NCI-H446 (cell line): ENCODE measurements around the gene SNAP23.
"Not testable (repeated sequence)": the region's sequence is repeated elsewhere in the genome, so short reads cannot be mapped to it uniquely, and the experiment has no call there.

Experiments used
- DNase-seq, 2 experiments: peaks; one replicate each; lab custom pipeline; 2025; lab: John Stamatoyannopoulos, UW

SNAP23 gene

DNA sequence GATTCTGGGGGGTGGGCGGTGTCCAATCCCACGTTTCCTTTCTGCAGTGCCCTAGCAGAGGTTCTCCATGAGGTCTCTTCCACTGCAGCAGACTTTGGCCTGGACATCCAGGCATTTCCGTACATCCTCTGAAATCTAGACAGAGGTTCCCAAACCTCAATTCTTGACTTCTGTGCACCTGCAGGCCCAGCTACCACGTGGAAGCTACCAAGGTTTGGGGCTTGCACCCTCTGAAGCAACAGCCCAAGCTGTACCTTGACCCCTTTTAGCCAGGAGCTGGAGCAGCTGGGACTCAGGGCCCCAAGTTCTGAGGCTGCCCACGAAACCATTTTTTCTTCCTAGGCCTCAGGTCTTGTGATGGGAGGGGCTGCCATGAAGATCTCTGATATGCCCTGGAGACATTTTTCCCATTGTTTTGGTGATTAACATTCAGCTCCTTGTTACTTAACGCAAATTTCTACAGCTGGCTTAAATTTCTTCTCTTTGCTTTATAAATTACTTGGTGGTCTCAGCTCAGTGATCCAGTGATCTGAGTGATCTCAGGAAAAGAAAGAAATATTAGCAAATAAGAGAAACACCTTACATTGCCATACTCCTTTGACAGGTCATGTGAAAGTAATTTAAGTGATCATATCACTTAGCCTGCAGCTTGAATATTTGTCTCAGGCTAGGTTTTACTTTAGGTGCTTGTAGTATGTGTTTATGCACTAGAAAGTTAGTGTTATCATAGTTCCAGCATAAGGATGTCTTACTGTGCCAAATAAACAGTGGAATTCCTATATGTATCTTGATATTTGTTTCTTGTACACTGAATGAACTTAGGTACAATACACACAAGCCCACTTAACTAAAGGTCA lies 3.0 kb downstream of the SNAP23 start:
- DNase-seq: no peak

DNA sequence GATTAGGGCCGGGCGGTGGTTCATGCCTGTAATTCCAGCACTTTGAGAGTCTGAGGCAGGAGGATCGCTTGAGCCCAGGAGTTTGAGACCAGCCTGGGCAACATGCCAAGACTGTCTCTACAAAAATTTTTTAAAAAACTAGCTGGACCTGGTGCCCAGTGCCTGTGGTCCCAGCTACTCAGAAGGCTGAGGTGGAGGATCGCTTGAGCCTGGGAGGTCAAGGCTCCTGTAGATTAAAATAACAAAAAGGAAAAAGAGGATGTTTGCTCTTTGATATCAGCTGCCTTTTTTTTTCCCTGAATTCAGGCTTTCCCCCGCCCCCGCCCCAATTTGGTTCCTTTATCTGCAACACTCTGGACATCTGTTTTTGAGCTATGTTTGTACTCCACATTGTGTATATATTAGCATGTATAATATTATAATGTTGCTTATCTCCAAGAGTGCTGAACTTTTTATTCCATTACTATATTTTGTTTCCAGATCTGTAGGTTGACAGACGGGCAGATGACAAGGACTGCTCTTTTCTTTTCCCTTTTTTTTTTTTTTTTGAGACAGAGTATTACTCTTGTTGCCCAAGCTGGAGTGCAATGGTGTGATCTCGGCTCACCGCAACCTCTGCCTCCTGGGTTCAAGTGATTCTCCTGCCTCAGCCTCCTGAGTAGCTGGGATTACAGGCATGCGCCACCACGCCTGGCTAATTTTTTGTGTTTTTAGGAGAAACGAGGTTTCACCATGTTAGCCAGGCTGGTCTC lies 4.6 kb downstream of the SNAP23 start:
- peak in 1 of 2 experiments; percentile 9 for DNase-seq

DNA sequence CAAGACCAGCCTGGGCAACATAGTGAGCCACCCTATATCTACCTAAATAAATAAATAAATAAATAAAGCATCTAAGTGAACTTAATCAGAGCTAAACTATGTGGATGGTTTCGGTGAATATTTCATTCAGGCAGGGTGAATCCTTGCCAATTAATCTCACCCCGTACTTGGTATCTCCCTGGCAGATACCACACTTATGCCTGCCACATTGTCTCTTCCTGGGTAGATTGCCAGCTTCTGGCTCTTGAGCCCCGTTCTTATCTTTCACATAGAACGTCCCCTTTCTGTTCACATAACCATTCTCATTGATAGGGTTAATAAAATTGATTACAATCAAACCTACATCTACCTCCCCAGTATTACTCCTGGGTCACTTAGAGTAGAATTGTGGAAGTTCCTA lies 7.0 kb downstream of the SNAP23 start:
- no peak for DNase-seq

DNA sequence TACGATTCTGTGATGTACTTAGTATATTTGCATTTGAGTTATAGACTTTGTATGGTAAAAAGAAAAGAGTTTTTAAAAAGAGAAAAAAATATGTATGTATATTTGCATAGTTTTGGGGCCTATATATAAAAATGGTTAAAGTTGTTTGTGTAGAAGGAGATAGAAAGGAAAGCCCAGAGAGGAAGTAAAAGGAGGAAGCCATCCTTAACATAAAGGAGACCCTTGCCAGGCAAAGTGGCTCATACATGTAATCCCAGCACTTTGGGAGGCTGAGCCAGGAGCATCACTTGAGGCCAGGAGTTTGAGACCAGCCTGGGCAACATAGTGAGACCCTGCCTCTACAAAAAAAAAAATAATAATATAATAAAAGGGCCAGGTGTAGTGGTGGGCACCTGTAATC lies 8.4 kb downstream of the SNAP23 start:
- DNase-seq: no peak

DNA sequence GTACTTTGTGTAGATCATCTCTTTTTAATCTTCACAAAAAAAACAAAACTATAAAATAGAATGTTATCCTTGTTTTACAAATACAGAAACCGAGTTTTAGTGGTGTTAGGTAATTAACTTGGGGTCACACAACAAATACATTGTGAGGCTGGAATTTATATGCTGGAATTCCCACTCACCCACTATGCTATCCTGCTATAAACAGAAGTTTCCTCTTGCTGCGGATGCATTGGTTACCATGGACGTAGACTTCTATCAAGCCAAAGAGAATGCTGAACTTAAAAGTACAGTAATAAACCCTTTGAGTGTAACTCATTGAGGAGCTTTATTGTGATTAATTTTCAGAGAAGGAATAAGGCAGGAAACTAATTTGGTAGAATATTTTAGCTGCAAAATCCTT lies 9.2 kb downstream of the SNAP23 start:
- no peak for DNase-seq

DNA sequence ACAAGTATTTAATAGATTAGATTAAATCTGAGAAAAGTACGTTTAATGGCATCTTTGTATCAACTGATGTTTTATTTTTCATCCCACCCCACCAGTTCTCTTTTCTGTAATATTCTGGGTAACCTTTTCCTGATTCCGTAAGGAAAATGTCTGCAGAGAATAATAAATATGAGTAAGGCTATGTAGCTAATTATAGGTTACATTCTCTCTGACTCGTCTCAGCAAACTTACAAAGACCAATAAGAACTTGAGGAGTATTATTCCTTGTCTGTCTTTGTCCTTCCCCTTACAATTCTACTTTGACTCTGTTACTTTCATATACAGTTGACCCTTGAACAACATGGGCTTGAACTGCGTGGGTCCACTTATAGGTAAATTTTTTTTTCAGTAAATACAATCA lies 12.1 kb downstream of the SNAP23 start:
- no peak for DNase-seq

DNA sequence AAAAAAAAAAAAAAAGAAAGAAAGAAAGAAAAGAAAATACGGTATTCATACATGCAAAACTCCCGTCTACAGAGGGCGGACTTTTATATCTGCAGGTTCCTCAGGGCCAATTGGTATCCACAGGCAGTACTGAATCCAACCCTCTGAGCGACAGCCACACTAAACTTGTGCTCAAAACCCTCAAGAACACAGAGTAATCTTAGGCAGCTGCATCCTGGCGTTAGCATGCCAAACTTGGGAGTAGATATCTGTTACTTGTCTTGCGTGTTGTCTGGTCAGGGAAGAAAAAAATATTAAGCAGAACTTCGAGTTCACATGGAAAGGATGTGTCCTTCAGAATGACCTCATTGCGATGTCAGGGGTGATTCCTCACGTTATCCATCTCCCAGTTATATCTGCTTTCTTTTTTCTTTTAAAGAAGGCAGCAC lies 12.8 kb downstream of the SNAP23 start:
- DNase-seq: no peak

DNA sequence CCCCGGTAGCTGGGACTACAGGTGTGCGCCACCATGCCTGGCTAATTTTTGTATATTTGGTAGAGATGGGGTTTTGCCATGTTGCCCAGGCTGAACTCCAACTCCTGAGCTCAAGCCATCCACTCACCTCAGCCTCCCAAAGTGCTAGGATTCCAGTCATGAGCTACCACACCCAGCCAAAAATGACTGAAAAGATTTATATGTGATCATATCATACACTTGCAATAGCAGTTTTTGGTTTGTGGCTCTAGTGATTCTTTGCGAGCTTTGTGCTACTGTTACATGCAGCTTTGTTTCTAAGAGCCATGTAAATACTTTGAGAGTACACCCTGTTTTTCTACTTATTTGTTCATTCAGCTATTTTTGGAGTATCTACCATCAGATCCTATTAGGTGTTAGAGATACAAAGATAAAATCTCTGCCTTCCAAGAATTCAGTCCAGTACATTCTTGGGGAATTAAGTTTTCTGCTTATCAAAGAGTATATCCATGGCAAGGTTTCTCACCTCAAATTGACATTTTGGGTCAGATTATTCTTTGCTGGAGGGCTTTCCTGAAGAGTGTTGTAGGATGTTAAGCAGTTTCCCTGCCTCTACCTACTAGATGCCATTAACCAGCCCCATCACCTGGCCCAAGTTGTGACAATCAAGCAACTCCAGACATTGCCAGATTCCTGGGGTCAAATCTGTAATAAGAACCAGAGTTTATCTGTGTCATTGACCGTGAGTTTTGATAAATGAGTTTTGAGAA lies 15.0 kb downstream of the SNAP23 start:
- DNase-seq: no peak

DNA sequence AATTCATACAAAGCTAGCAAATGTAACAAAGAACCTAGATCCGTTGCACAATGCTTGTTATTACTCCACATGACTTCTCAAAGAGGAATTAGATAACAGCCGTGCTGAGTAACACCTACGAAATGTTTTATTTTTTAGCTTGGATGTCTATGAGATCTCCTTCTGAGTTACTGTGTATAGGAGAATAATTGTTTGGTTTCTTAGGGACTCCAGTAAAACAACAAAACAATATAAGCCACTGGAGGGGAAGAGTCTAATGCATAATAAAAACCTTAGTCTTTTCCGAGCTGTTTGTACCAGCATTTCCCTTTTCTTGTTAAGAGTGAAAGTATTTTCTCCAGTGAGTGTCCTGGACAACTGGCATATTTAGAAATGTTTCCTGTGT lies 15.6 kb downstream of the SNAP23 start:
- DNase-seq: no peak

DNA sequence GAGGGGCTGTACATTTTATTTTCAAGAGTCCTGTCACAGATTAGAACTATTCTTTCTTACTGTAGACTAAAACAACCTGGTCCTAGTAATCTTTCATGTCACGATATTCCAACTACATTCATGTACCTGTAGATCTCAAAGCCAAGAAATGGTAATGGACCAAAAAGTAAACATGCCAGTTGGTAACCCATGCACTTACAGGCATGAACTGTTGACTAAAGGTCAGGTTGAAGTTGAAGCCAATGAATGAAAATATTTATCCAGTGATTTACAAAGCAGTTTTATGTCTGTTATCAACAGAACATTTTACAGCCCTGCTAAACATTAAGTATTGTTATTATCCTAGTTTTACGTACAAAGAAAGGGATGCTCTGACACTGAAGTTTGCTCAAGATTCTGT lies 27.9 kb downstream of the SNAP23 start:
- no peak for DNase-seq

DNA sequence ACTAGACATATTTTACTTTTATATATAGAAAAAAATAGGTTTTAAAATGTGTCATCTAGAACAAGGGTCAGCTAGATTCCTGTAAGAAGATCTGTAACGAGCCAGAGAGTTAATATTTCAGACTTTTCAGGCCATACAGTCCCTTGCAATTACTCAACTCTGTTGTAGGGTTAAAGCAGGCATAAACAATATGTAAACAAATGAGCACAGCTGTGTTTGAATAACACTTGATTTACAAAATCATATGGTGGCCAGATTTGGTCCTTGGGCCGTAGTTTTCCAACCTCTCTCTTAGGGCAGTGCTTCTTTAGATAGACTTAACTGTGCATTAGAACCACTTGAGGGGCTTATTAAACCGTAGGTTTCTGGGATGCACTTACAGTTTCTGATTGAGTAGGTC lies 33.5 kb downstream of the SNAP23 start:
- DNase-seq: no peak

DNA sequence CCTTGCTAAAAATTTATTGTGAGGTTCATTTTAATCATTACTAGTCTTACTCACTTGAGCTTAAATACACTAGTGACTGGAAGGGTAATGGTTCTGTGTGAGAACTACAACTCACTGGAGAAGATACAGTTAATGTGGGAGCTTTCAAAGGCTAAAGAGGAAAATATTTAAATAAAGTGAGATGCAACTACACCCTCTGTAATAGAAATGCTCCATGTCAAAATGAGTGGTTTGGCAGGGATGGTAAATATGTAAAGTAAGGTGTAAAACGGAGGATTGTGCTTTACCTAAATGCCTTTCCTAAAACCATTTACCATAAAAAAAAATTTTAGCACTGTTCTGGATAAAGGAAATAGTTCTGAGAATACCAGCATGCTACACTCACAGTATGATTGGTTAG lies 37.8 kb downstream of the SNAP23 start:
- DNase-seq: no peak

DNA sequence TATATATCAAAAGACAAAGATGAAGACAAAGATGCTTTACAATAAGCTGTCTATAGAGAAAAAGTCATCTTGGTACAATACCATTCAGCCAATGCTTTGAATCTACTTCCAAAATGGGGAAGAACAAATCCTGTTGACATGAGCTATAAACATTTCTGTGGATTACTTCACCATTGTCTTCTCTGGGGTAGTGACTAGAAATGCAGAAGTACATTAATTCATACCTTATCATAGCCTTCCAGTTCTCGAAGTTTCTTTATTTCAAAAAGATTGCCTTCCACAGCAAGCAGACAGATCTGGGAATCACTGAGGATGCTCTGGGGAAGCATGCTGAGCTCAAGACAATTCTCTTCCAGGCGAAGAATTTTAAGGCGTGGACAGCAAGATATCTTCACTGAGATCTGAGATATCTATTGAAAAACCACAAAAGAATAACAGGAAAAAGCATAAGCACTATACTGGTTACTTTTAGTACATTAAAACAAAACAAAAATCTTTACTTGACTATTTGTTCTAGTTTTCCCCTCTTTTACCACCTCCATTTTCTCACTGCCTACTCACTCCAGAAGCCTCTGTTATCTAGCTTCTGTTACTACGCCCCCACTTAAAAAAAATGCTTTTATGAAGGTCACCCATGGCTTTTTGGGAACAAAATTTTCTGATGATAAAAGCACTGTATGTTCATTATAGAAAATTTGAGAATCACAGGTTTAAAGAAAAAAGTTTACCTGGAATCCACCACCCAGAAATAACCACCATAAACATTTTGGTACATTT lies 49.6 kb downstream of the SNAP23 start:
- no peak for DNase-seq

DNA sequence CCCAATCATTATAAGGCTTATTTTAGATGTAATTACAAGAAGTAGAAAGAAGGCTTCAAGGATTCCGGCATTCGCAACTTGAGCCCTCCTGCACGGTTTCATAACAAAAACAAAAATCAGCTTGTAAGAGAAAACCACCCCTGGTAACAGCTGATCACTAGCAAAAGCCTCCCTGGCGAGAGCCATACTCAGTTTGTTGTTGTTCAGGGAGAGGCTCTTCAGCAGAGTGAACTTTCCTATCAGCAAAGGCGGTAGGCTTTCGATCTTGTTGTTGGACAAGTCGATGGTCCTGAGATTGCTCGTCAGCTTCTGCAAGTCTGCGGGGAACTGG lies 52.4 kb downstream of the SNAP23 start:
- no peak for DNase-seq

DNA sequence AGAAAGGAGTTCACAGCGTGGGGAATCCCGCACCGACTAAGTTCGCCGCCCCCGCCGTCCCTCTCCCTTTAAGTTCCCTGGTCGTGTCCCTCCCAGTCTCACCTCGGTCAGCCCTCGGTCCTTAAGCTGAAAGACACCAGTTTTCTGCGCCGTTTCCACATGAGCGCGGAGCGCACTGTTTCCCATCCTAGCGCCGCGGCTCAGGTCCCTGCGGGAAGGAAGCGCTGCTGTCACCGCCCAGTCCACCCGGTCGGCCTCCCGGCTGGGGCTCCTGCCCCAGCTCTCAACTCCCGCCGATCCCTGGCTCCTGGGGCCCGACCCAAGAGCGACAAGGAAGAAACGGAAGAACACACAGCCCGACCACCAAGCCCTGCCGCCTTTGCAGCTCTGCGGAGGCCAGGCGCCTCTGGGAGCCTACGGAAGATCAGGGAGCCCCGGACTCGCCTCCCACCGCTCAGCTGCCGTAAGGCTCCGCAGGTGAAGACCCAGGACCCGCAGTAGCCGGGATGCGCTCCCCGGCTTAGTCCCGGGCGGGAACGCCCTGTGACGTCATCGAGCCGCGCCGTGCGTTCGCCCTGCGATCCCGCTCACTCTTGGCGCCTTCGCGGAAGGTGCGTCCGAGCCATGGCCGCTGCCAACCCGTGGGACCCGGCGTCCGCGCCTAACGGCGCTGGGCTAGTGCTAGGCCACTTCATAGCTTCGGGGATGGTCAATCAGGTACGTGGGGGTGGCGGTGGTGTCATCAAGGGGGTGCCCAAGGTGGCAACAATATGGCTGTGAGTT lies 53.0 kb downstream of the SNAP23 start, which contains the start of the genes HAUS2 and LRRC57:
TSS of gene HAUS2 (plus strand) at position 590 of the 783 bp plus-strand sequence. CDS start at position 625, 35 bp downstream.
TSS of gene LRRC57 (minus strand) at position 545 of the 783 bp plus-strand sequence. CDS start at position 186, 359 bp downstream.
- peak; percentile 4 to 83 for DNase-seq

DNA sequence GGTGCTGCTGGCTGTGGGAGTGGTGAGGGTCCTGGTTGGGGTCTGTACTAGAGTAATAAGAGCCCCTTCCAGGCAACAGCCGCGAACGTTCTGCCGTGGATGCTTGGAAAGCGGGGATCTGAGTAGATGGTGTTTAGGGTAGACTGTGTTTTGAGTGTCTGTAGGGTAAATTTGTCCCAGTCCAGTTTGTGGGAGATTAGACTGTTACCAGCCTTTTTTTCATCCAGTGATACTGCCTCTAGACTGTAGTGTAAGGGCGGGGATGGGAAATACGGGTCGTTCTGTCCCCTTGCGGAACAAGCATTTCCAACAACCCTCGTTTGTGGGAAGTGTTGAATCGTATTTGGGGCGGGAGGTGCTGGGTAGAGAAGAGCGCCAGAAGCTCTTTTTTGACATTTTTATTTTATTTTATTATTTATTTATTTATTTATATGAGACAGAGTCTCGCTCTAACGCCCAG lies 53.6 kb downstream of the SNAP23 start:
- no peak for DNase-seq

DNA sequence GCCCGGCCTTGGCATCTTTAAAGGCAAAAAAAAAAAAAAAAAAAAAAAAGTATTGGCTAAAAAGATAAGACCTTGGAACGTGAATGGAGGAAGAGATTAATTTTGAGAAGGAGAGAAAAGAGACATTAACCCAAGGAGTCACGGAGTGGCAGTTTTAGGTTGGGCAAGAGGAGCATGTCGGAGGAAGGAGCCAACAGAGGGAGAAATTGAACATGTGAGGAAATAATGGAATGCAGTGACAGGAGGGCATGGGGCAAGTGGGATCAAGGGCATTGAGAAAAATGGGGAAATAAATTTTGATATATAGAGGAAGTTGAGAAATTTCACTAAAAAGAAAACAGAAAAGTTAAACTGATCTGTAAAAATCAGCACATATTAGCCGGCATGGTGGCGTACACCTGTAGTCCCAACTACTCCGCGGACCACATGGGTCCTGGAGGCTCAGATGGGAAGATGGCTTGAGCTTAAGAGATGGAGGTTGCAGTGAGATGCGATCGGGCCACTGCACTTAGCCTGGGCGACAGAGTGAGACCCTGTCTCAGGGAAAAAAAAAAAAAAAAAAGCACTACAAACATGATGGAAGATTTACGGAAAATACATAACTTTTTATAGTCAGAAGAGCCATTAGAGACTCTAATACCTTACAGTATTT lies 54.4 kb downstream of the SNAP23 start:
- DNase-seq: no peak

DNA sequence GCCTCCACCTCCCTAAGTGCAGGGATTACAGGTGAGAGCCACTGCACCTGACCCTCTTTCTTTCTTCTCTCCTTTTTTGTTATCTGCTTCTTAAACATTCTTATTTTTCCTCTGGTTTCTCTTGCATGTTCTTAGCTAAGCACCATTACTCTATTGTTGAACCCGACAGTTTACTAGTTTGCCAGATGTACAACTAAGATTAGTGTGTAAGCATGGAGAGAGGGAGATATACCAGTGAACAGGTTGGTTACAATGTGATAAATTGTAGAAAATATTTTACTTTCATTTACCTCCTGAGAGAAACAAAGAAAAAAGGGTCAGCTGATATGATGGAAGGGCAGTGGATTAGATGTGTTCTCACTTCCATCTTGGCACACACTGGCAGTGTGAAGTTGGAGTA lies 58.1 kb downstream of the SNAP23 start:
- no peak for DNase-seq

DNA sequence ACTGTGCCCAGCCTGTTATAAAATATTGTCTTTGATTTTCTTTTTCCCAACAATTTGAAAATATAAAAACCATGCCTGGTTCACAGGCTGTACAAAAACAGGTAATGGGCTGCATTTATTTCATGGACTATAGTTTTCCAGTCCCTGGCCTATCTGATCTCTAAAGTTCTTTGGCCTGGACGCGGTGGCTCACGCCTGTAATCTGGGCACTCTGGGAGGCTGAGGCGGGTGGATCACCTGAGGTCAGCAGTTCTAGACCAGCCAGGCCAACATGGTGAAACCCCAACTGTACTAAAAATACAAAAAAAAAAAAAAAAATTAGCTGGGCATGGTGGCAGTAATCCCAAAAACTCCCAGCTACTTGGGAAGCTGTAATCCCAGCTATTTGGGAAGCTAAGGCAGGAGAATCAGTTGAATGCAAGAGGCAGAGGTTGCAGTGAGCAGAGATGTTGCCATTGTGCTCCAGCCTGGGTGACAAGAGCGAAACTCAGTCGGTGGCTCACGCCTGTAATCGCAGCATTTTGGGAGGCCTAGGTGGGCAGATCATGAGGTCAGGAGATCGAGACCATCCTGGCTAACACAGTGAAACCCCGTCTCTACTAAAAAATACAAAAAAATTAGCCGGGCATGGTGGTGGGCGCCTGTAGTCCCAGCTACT lies 61.2 kb downstream of the SNAP23 start:
- not testable (repeated sequence) for DNase-seq

DNA sequence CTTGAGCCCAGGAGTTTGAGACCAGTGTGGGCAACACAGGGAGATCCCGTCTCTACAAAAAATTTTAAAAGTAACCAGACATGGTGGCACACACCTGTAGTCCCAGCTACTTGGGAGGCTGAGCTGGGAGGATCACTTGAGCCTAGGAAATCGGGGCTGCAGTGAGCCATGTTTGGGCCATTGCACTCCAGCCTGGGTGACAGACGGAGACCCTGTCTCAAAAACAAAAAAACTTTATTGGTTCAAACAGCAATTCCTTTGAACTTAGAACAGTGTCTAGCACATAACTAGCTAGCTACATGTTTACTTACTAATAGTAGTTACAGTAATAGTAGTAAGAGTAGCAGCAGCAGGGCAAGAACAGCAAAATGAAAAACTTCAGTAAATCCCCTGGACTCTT lies 63.3 kb downstream of the SNAP23 start:
- DNase-seq: no peak
